ENCODE data around the gene OR2M7.

DNA sequence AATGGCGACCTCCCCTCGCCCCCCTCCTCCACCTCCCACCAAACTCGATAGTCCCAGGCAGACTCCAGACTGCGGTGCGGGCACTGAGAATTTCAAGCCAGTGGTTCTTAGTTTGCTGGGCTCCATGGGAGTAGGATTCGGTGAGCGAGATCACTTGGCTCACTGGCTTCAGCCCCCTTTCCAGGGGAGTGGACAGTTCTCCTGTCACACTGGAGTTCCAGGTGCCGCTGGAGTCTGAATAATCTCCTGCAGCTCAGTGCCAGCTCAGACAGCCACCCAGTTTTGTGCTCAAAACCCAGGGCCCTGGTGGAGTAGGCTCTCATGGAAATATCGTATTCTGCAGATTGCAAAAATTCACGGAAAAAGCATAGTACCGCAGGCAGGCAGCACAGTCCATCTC is 7.6 kb downstream of the OR2M7 start:
- TF ChIP-seq, protein P1, sequence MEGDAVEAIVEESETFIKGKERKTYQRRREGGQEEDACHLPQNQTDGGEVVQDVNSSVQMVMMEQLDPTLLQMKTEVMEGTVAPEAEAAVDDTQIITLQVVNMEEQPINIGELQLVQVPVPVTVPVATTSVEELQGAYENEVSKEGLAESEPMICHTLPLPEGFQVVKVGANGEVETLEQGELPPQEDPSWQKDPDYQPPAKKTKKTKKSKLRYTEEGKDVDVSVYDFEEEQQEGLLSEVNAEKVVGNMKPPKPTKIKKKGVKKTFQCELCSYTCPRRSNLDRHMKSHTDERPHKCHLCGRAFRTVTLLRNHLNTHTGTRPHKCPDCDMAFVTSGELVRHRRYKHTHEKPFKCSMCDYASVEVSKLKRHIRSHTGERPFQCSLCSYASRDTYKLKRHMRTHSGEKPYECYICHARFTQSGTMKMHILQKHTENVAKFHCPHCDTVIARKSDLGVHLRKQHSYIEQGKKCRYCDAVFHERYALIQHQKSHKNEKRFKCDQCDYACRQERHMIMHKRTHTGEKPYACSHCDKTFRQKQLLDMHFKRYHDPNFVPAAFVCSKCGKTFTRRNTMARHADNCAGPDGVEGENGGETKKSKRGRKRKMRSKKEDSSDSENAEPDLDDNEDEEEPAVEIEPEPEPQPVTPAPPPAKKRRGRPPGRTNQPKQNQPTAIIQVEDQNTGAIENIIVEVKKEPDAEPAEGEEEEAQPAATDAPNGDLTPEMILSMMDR (conservative IDR thresholded peaks at IDR 0.05 in 1 of 2, IDR thresholded peaks at IDR 0.05 in 1 of 2; ENCODE audit: extremely low read depth in 1 of 2, insufficient read depth in 1 of 2, low read depth in 1 of 2, low read length in 2 of 2): no peak
- TF ChIP-seq EZH2 (IDR thresholded peaks at IDR 0.05; ENCODE audit: borderline replicate concordance, low read length): no peak
